GM18868 (cell line): ENCODE results near the gene EXO5.
"Not testable (repeated sequence)": the region's sequence is repeated elsewhere in the genome, so short reads cannot be mapped to it uniquely, and the experiment has no call there.

Experiments
- ATAC-seq: cut with Tn5 transposase; IDR thresholded peaks from one replicate; pipeline ENCODE4 v1.9.1; 2021; ENCODE audit warnings: mild to moderate bottlenecking, moderate library complexity; ENCODE audit not compliant: unreplicated experiment

EXO5 gene

DNA sequence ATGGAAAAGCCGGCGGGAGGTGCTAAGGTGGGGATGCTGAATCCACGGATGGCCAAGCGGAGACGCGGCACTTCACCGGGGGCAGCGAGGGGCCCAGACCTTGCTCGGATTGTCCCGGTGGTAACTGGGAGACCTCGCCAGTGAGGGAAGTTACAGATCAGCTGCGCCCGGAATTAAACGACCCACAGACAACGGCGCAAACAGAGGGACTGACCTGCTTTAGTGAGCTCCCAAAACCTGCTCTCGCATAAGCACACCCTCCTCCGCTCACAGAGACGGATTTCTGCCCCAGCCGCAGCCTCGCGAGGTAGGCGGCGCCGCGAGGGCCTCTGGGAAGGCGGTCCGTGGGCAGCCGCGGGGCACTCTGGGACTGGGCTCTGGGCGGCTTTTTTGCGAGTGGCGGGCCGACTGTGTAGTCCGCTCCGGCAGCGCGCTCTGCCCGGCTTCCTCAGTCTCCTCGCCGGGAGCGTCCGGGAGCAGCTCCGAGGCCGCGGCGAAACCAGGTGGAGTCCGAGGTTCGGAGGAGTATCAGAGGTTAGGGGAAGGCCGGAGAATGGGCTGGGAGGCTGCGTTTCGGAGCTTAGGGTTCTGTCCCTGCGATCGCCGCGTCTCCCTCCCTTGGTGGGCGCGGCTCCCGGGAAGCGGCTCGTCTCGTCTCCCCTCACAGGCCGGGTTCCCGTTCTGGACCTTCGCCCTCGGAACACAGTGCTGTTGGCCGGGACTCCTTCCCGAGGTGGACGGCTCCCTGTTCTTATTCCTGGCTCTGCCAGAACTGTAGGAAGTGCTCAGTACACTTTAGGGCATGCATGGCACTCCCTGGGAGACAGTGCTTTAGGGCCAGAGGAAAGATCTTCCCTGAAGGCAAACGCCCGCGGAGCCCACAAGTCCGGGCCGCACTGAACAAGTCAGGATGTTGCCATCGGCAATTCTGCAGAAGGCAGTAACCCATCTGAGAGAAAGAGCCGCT, at the start of gene EXO5:
Gene EXO5, plus strand, starts transcription at position 393 of the 967 bp plus-strand sequence. CDS start 5,778 bp downstream, outside the sequence.
- ATAC-seq, result peak; percentile 94

DNA sequence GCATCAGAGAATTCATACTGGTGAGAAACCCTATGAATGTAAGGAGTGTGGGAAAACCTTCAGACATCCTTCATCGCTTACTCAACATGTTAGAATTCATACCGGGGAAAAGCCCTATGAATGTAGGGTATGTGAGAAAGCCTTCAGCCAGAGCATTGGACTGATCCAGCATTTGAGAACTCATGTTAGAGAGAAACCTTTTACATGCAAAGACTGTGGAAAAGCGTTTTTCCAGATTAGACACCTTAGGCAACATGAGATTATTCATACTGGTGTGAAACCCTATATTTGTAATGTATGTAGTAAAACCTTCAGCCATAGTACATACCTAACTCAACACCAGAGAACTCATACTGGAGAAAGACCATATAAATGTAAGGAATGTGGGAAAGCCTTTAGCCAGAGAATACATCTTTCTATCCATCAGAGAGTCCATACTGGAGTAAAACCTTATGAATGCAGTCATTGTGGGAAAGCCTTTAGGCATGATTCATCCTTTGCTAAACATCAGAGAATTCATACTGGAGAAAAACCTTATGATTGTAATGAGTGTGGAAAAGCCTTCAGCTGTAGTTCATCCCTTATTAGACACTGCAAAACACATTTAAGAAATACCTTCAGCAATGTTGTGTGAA, 45.5 kb upstream of the EXO5 start:
- no peak for ATAC-seq

DNA sequence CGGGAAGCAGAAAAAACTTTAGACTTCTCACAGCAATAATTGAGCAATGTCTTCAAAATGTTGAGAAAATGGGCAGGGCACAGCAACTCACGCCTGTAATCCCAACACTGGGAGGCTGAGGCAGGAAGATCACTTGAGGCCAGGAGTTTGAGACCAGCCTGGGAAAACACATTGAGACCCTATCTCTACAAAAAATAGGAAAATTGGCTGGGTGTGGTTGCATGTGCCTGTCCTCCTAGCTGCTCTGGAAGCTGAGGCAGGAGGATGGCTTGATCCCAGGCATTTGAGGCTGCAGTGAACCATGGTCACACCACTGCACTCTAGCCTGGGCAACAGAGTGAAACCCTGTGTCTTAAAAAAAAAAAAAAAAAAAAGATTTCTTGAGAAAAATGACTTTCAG, 39.2 kb upstream of the EXO5 start:
- no peak for ATAC-seq

DNA sequence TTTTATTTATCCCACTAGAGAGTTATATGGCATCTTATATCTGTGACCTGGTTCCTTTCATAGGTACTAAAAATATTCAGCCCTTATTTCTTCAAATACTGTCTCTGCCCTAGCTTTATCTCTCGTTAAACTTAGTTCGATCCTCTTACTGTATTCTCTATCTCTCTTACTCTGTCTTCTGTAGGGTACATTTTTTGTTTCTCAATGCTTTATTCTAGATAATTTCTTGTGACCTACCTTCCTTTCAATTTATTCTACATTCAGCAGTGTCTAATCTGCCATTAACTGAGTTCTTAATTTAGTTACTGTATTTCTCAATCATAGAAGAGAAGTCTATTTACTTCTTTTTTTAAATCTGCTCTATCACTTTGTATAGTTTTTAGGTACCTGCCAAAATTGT, 33.3 kb upstream of the EXO5 start:
- no peak for ATAC-seq

DNA sequence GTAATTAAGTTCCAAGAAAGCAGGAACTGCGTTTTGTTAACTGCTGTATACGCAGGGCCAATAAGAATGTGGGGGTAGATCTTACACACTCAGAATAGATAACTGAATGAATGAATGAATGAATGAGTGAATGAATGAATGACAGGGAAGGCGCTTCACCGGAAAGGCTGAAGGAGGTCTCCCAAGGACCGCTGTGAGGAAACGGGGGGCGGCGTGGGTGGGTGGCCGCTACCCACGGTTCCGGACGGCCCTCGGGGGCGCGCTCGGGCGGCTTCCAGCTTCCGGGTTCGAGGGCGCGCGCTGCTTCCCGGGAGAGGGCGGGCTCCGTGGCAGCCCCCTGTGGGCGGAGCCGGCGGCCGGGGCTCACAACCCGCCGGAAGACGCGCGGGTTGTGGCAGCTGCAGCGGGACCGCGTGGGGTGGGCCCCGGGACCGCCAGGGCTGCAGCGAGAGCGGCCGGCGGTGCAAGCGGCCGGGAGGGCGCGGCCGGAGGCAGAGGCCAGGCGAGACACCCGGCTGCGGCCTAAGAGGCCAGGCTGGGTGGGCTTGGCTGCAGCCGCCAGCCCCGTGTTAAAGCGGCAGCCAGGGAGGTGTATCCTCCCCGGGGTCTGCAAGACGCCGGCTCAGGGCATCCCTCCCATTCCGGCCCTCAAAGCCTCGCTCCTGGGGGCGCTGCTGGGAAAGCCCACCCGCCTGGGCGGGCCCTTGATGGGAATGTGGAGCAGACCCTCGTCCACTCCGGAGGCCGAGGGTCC, 31.5 kb upstream of the EXO5 start, which contains the start of gene ZFP69:
Gene ZFP69, plus strand, starts transcription at position 367 of the 754 bp plus-strand sequence. CDS start 2,072 bp downstream, outside the sequence.
- ATAC-seq, result peak; percentile 71

DNA sequence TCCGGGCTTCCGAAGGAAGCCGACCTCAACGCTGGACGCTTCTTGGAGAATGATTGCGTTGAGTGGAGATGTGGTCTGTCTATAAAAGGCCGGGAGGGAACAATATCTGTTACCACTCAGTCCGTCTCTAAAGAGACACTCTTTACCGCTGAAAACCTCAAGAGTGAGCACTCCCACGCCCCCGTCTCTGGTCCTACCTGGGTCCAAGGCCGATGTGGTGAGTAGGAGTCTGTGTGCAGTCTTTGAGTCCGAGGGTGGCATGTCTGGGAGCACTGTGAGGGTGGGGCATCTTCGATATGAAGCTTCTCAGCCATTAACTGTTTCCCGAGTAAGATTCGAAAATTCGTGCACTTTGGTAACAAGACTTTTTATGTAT, 30.9 kb upstream of the EXO5 start:
- ATAC-seq, result peak; percentile 21

DNA sequence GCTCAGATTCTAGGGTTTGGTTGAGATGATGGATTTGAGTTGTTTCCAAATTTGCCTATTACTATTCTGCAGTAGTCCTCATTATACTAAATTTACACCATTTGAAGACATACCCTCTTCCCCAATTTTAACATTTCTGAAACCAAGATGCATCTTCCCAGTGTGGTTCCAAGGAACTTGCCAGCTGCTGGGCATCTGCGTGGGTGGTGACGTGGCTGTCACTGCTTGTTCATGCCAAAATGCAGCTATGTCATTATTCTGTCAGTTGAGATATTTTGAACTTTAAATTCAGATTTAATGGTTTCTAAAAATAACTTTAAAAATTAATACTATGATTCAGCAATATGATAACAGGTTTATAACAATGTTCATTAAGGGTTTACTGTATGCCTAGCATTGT, 30.3 kb upstream of the EXO5 start:
- ATAC-seq, result no peak

DNA sequence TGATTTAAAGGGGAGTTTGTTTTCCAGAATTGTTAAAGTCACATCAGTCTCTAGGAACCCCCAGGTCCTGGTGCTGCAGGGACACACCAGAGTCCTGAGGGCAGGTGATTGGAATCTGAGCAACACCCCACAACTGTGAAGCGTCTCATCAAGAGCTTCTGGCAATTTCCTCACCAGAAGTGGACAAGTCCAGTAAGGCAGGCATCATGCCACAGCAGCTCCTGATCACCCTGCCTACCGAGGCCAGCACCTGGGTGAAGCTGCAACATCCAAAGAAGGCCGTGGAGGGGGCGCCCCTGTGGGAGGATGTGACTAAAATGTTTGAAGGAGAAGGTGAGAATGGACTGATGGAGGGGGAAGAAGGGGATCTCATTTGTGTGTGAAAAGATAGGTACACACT, 29.4 kb upstream of the EXO5 start:
- no peak for ATAC-seq

- ATAC-seq, result no peak
Measured at GRCh38 chr1:40495315-40495903, 13.2 kb upstream of the EXO5 start.

DNA sequence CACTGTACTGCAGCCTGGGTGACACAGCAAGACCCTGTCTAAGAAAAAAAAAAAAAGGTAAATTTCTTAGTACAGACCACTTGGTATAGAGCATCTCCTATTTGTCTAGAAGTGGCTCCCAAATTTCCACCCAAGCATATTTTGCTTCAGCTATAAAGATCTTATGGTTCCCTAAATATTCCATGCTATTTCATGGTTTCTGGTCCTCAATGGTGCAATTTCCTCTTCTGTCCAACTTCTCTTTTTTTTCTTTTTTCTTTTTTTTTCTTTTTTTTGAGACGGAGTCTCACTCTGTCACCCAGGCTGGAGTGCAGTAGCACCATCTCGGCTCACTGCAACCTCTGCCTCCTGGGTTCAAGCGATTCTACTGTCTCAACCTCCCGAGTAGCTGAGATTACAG, 5.9 kb upstream of the EXO5 start:
- not testable (repeated sequence) for ATAC-seq

GRCh38 chr1:40507973-40508372, 594 bp upstream of the EXO5 start:
- ATAC-seq, result no peak

GRCh38 chr1:40519517-40519916, 10.9 kb downstream of the EXO5 start:
- ATAC-seq, result no peak

GRCh38 chr1:40530735-40531380, 22.3 kb downstream of the EXO5 start:
- ATAC-seq, result no peak

- peak; percentile 93 for ATAC-seq
Measured at GRCh38 chr1:40531381-40532061, 23.0 kb downstream of the EXO5 start, which contains the start of gene ZNF684. TSS of gene ZNF684 (plus strand) at chr1:40531637. CDS start at chr1:40533167, 1,530 bp downstream.

DNA sequence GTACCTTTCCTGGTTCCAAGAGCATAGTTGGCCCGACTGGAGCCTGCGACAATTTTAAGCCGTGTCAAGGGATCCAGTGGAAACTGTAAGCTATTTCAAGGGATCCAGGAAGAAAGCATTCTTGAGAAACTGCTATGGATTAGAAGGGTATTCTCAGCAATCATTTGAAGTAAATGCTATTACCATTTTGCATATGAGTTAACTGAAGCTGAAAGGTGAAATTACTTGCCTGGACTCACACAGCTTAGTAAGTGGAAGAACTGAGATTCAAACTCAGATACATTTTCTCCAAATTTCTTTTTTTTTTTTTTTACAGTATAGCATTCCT, 23.5 kb downstream of the EXO5 start:
- no peak for ATAC-seq

DNA sequence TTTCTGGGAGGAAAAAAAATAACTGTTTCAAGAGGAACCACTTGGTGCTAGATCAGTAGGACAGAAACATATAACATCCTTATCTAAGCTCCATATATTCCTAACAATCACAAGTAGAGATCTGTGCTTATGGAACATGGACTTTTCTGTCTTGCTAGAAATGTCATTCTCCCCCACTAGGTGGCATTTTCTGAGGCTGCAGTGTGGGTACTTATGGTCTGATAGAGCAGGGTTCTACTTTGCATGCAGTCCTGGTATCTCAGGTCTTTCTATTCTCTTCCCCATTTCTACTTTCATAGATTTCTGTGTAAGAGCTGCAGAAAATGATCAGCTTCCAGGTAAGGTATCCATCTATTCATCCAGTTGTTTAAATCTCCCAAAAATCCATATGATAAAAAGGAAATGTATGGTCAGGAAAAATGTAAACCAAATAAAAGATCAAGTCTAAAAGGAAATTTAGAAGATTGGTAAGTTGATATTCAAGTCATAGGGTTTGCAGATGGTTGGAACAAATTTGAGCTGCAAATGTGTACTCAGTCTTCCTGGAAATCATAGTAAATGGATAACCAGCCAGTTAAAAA, 24.4 kb downstream of the EXO5 start:
- peak; percentile 46 for ATAC-seq

DNA sequence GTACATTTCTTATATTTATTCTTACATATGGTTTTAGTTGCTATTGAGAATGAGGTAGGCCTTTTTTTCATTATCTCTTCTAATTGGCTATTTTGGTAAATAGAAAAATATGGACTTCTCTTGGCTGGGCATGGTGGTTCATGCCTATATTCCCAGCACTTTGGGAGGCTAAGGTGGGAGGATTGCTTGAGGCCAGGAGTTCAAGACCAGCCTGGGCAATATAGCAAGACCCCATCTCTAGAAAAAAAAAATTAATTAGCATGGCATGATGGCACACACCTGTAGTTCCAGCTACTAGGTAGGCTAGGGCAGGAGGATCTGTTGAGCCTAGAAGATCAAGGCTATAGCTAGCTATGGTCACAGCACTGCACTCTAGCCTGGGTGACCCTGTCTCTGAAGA, 26.0 kb downstream of the EXO5 start:
- ATAC-seq, result no peak

GRCh38 chr1:40535732-40536131, 27.2 kb downstream of the EXO5 start:
- no peak for ATAC-seq

DNA sequence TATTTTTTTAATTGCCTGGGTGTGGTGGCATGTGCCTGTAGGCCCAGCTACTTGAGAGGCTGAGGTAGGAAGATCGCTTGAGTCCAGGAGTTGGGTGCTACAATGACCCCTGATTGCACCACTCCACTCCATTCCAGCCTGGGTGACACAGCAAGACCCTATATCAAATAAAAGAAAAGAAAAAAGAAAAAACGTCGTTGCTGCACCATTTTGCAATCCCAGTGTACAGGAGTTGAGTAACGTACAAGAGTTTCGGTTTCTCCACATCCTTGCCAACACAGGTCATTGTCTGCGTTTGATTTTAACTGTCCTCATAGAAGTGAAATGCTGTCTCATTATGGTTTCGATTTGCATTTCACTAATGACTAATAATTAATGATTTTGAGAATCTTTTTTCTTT, 30.8 kb downstream of the EXO5 start:
- ATAC-seq, result no peak

DNA sequence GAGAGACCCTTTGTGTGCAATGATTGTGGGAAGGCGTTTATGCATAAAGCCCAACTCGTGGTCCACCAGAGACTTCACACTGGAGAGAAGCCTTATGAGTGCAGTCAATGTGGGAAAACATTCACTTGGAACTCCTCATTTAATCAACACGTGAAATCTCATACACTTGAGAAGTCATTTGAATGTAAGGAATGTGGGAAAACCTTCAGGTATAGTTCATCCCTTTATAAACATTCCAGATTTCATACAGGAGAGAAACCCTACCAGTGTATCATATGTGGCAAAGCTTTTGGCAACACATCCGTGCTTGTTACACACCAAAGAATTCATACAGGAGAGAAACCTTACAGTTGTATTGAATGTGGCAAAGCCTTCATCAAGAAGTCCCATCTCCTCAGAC, 38.4 kb downstream of the EXO5 start:
- ATAC-seq, result no peak
